HG03280 (cell line): Measurements from ENCODE around the gene LSAMP.

ENCODE experiments used
- ATAC-seq: cut with Tn5 transposase; IDR thresholded peaks from one replicate; pipeline ENCODE4 v1.9.1; 2021; ENCODE audit warnings: mild to moderate bottlenecking, moderate library complexity; ENCODE audit not compliant: unreplicated experiment

The LSAMP gene

GRCh38 chr3:116300226-116300625, 145.1 kb downstream of the LSAMP start:
- no peak for ATAC-seq

GRCh38 chr3:116299646-116300081, 145.6 kb downstream of the LSAMP start:
- peak; percentile 56 for ATAC-seq

GRCh38 chr3:116298151-116298550, 147.1 kb downstream of the LSAMP start:
- no peak for ATAC-seq

GRCh38 chr3:116291141-116291540, 154.1 kb downstream of the LSAMP start:
- ATAC-seq, result no peak

GRCh38 chr3:116288485-116288884, 156.8 kb downstream of the LSAMP start:
- ATAC-seq, result no peak

GRCh38 chr3:116285781-116286421, 159.4 kb downstream of the LSAMP start:
- ATAC-seq, result no peak

GRCh38 chr3:116281313-116282143, 163.8 kb downstream of the LSAMP start:
- no peak for ATAC-seq

- ATAC-seq, result no peak
These were observed 165.1 kb downstream of the LSAMP start for GRCh38 chr3:116280130-116280740.

- no peak for ATAC-seq
These were observed 168.6 kb downstream of the LSAMP start for GRCh38 chr3:116276675-116277074.

GRCh38 chr3:116270056-116270455, 175.2 kb downstream of the LSAMP start:
- no peak for ATAC-seq

GRCh38 chr3:116267116-116267515, 178.2 kb downstream of the LSAMP start:
- no peak for ATAC-seq

- no peak for ATAC-seq
These were observed 179.2 kb downstream of the LSAMP start for GRCh38 chr3:116265976-116266584.

- ATAC-seq, result no peak
These were observed 180.0 kb downstream of the LSAMP start for GRCh38 chr3:116265320-116265695.

GRCh38 chr3:116264546-116265319, 180.6 kb downstream of the LSAMP start:
- no peak for ATAC-seq

GRCh38 chr3:116263842-116264545, 181.3 kb downstream of the LSAMP start:
- no peak for ATAC-seq

GRCh38 chr3:116260491-116260890, 184.8 kb downstream of the LSAMP start:
- no peak for ATAC-seq

GRCh38 chr3:116259984-116260383, 185.3 kb downstream of the LSAMP start:
- ATAC-seq, result no peak

GRCh38 chr3:116256843-116257485, 188.3 kb downstream of the LSAMP start:
- no peak for ATAC-seq

GRCh38 chr3:116254541-116254940, 190.7 kb downstream of the LSAMP start:
- no peak for ATAC-seq

GRCh38 chr3:116253511-116253910, 191.8 kb downstream of the LSAMP start:
- no peak for ATAC-seq
